HG03469 (cell line): ENCODE measurements around the gene ADCYAP1R1.
"Not testable (repeated sequence)": the region's sequence is repeated elsewhere in the genome, so short reads cannot be mapped to it uniquely, and the experiment has no call there.

Experiments
- ATAC-seq: cut with Tn5 transposase; IDR thresholded peaks from one replicate; pipeline ENCODE4 v1.9.1; 2021; ENCODE audit warnings: mild to moderate bottlenecking, moderate library complexity, moderate number of reproducible peaks; ENCODE audit not compliant: unreplicated experiment

Gene ADCYAP1R1

GRCh38 chr7:31123726-31124125, 71.6 kb downstream of the ADCYAP1R1 start:
- no peak for ATAC-seq

- no peak for ATAC-seq
These were observed 73.1 kb downstream of the ADCYAP1R1 start for GRCh38 chr7:31125171-31125570.

GRCh38 chr7:31126976-31127375, 74.9 kb downstream of the ADCYAP1R1 start:
- ATAC-seq: no peak

GRCh38 chr7:31129067-31129466, 77.0 kb downstream of the ADCYAP1R1 start:
- no peak for ATAC-seq

- ATAC-seq: no peak
These were observed 81.4 kb downstream of the ADCYAP1R1 start for GRCh38 chr7:31133497-31133896.

GRCh38 chr7:31134246-31135188, 82.4 kb downstream of the ADCYAP1R1 start:
- ATAC-seq: peak; percentile 72

- no peak for ATAC-seq
These were observed 85.1 kb downstream of the ADCYAP1R1 start for GRCh38 chr7:31137234-31137633.

GRCh38 chr7:31145339-31145738, 93.2 kb downstream of the ADCYAP1R1 start:
- no peak for ATAC-seq

- no peak for ATAC-seq
These were observed 93.9 kb downstream of the ADCYAP1R1 start for GRCh38 chr7:31146030-31146429.

- no peak for ATAC-seq
These were observed 94.4 kb downstream of the ADCYAP1R1 start for GRCh38 chr7:31146538-31146937.

GRCh38 chr7:31151849-31152248, 99.7 kb downstream of the ADCYAP1R1 start:
- no peak for ATAC-seq

- not testable (repeated sequence) for ATAC-seq
These were observed 101.2 kb downstream of the ADCYAP1R1 start for GRCh38 chr7:31153318-31153717.

- ATAC-seq: no peak
These were observed 108.8 kb downstream of the ADCYAP1R1 start for GRCh38 chr7:31160941-31161340.
